ENCODE data around the gene TMEM229B.

The TMEM229B gene

GRCh38 chr14:67421356-67422224, 66.9 kb downstream of the TMEM229B start:
- no peak for DNase-seq (ENCODE audit: low read depth)

Measured in ELR (cell line).